BLaER1 treated with 17β-estradiol and CSF1 and Interleukin-3, amounts not matched to agents 10 nM and 100 nM (cell line): Measurements from ENCODE around the gene NSD2.

Experiments used
- H3K27ac ChIP-seq, 11 experiments: shearing (Covaris generic); formaldehyde crosslinking; 2 replicates each; pipeline ENCODE4 v1.8.1; 2022
- H3K27me3 ChIP-seq, 11 experiments: shearing (Covaris generic); formaldehyde crosslinking; 2 replicates each; pipeline ENCODE4 v1.8.1; 2022
- H3K36me3 ChIP-seq, 11 experiments: shearing (Covaris generic); formaldehyde crosslinking; 2 replicates each; pipeline ENCODE4 v1.8.1; 2022
- H3K4me1 ChIP-seq, 10 experiments: shearing (Covaris generic); formaldehyde crosslinking; 2 replicates each; pipeline ENCODE4 v1.8.1; 2022
- H3K4me2 ChIP-seq, 11 experiments: shearing (Covaris generic); formaldehyde crosslinking; 2 replicates each; pipeline ENCODE4 v1.8.1; 2022
- H3K4me3 ChIP-seq, 10 experiments: shearing (Covaris generic); formaldehyde crosslinking; 2 replicates each; pipeline ENCODE4 v1.8.1; 2022
- H3K9ac ChIP-seq, 11 experiments: shearing (Covaris generic); formaldehyde crosslinking; 2 replicates each; pipeline ENCODE4 v1.8.1; 2022
- H3K9me3 ChIP-seq, 11 experiments: shearing (Covaris generic); formaldehyde crosslinking; replicated peaks in 1 of 11; 2 replicates each; pipeline ENCODE4 v1.8.1; 2022
- H4K20me1 ChIP-seq, 11 experiments: shearing (Covaris generic); formaldehyde crosslinking; 2 replicates each; pipeline ENCODE4 v1.8.1; 2022
- Cebpa-rat ChIP-seq, 11 experiments: shearing (Covaris generic); IDR thresholded peaks; 2 replicates each; pipeline ENCODE4 v1.8.1; 2022

The NSD2 gene

GRCh38 chr4:1985780-1986577 is 114.8 kb downstream of the NSD2 start:
- Histone ChIP-seq H3K9ac (no peak overlapping the region), H3K27ac (no peak overlapping the region)
- TF ChIP-seq Cebpa-rat (IDR thresholded peaks at IDR 0.05) = no peak

GRCh38 chr4:1986578-1987210 is 115.5 kb downstream of the NSD2 start:
- peaks cover 34 to 99% (median 95%) of the 10 kb centered on the region in 11 experiments; a peak in 21 of 22 replicates for H4K20me1 ChIP-seq
- H3K9ac ChIP-seq = no peak overlapping the region; a peak in 1 of 22 replicates
- no peak overlapping the region for H3K27ac ChIP-seq
- TF ChIP-seq Cebpa-rat (IDR thresholded peaks at IDR 0.05) = no peak
- peaks cover 0 to 18% (median 15%) of the 10 kb centered on the region in 10 experiments; a peak in 15 of 20 replicates for H3K4me1 ChIP-seq
- H3K27me3 ChIP-seq = no peaks in the 10 kb centered on the region
- H3K36me3 ChIP-seq = peaks cover 98 to 100% (median 100%) of the 10 kb centered on the region in 11 experiments
- H3K4me2 ChIP-seq = no peak overlapping the region
- no peaks in the 10 kb centered on the region for H3K9me3 ChIP-seq
- H3K4me3 ChIP-seq = no peak overlapping the region

More at GRCh38 chr4:1985780-1986577, 114.8 kb downstream of the NSD2 start:
- Histone ChIP-seq H3K36me3 (peaks cover 99 to 100% (median 100%) of the 10 kb centered on the region in 11 experiments), H4K20me1 (peaks cover 27 to 99% (median 94%) of the 10 kb centered on the region in 11 experiments; a peak in 21 of 22 replicates), H3K4me3 (no peak overlapping the region), H3K4me1 (peaks cover 0 to 22% (median 15%) of the 10 kb centered on the region in 10 experiments; a peak in 15 of 20 replicates), H3K4me2 (no peak overlapping the region), H3K27me3 (no peaks in the 10 kb centered on the region), H3K9me3 (no peaks in the 10 kb centered on the region)

GRCh38 chr4:1987296-1987695 is 116.1 kb downstream of the NSD2 start:
- Histone ChIP-seq H3K36me3 (peaks cover 96 to 100% (median 100%) of the 10 kb centered on the region in 11 experiments), H4K20me1 (peaks cover 34 to 100% (median 95%) of the 10 kb centered on the region in 11 experiments; a peak in 21 of 22 replicates), H3K9me3 (no peaks in the 10 kb centered on the region), H3K4me1 (peaks cover 0 to 18% (median 14%) of the 10 kb centered on the region in 10 experiments; a peak in 15 of 20 replicates), H3K9ac (no peak overlapping the region; a peak in 1 of 22 replicates), H3K4me3 (no peak overlapping the region), H3K4me2 (no peak overlapping the region), H3K27ac (no peak overlapping the region), H3K27me3 (no peaks in the 10 kb centered on the region)
- TF ChIP-seq Cebpa-rat (IDR thresholded peaks at IDR 0.05) = no peak

GRCh38 chr4:1987721-1988326 is 116.6 kb downstream of the NSD2 start:
- H3K9ac ChIP-seq = no peak overlapping the region
- no peaks in the 10 kb centered on the region for H3K27me3 ChIP-seq
- TF ChIP-seq Cebpa-rat (IDR thresholded peaks at IDR 0.05) = no peak
- H3K27ac ChIP-seq = no peak overlapping the region
- H3K9me3 ChIP-seq = no peaks in the 10 kb centered on the region
- H3K36me3 ChIP-seq = peaks cover 94 to 100% (median 99%) of the 10 kb centered on the region in 11 experiments
- H3K4me3 ChIP-seq = no peak overlapping the region
- peaks cover 37 to 100% (median 97%) of the 10 kb centered on the region in 11 experiments; a peak in 21 of 22 replicates for H4K20me1 ChIP-seq
- peaks cover 0 to 18% (median 14%) of the 10 kb centered on the region in 10 experiments; a peak in 14 of 20 replicates for H3K4me1 ChIP-seq
- no peak overlapping the region for H3K4me2 ChIP-seq

GRCh38 chr4:1988327-1988724 is 117.1 kb downstream of the NSD2 start:
- H4K20me1 ChIP-seq = peaks cover 42 to 100% (median 99%) of the 10 kb centered on the region in 11 experiments; a peak in 21 of 22 replicates
- H3K27ac ChIP-seq = no peak overlapping the region
- peaks cover 89 to 100% (median 98%) of the 10 kb centered on the region in 11 experiments for H3K36me3 ChIP-seq
- H3K9me3 ChIP-seq = no peaks in the 10 kb centered on the region
- no peaks in the 10 kb centered on the region for H3K27me3 ChIP-seq
- H3K4me2 ChIP-seq = no peak overlapping the region
- H3K9ac ChIP-seq = no peak overlapping the region
- no peak for TF ChIP-seq Cebpa-rat (IDR thresholded peaks at IDR 0.05)
- H3K4me1 ChIP-seq = peaks cover 0 to 18% (median 14%) of the 10 kb centered on the region in 10 experiments; a peak in 14 of 20 replicates
- H3K4me3 ChIP-seq = no peak overlapping the region

- peaks cover 75 to 100% (median 89%) of the 10 kb centered on the region in 11 experiments for H3K36me3 ChIP-seq
- no peak overlapping the region for H3K9ac ChIP-seq
- no peak for TF ChIP-seq Cebpa-rat (IDR thresholded peaks at IDR 0.05)
- no peak overlapping the region for H3K27ac ChIP-seq
- H3K4me1 ChIP-seq = peaks cover 0 to 9% (median 6%) of the 10 kb centered on the region in 10 experiments; a peak in 14 of 20 replicates
- H3K27me3 ChIP-seq = no peaks in the 10 kb centered on the region
- no peak overlapping the region for H3K4me3 ChIP-seq
- peaks cover 55 to 100% (median 99%) of the 10 kb centered on the region in 11 experiments; a peak in 21 of 22 replicates for H4K20me1 ChIP-seq
- H3K9me3 ChIP-seq = no peaks in the 10 kb centered on the region; a peak in 1 of 22 replicates
- no peak overlapping the region for H3K4me2 ChIP-seq
Observed at GRCh38 chr4:1989533-1990347, 118.5 kb downstream of the NSD2 start.

- peaks cover 0 to under 1% (median 0%) of the 10 kb centered on the region in 11 experiments; a peak in 2 of 22 replicates for H3K9me3 ChIP-seq
Observed at GRCh38 chr4:1990348-1990645, 119.1 kb downstream of the NSD2 start.

GRCh38 chr4:1990676-1991075 is 119.5 kb downstream of the NSD2 start:
- TF ChIP-seq Cebpa-rat (IDR thresholded peaks at IDR 0.05) = no peak
- no peaks in the 10 kb centered on the region for H3K27me3 ChIP-seq

More at GRCh38 chr4:1990348-1990645, 119.1 kb downstream of the NSD2 start:
- no peak overlapping the region for H3K9ac ChIP-seq
- peaks cover 70 to 100% (median 89%) of the 10 kb centered on the region in 11 experiments for H3K36me3 ChIP-seq
- H3K4me2 ChIP-seq = no peak overlapping the region
- peaks cover 59 to 100% (median 96%) of the 10 kb centered on the region in 11 experiments; a peak in 21 of 22 replicates for H4K20me1 ChIP-seq
- peaks cover 0 to 3% (median under 1%) of the 10 kb centered on the region in 10 experiments; a peak in 6 of 20 replicates for H3K4me1 ChIP-seq
- TF ChIP-seq Cebpa-rat (IDR thresholded peaks at IDR 0.05) = no peak
- no peak overlapping the region for H3K4me3 ChIP-seq
- no peak overlapping the region for H3K27ac ChIP-seq
- H3K27me3 ChIP-seq = no peaks in the 10 kb centered on the region

More at GRCh38 chr4:1990676-1991075, 119.5 kb downstream of the NSD2 start:
- Histone ChIP-seq H3K36me3 (peaks cover 66 to 99% (median 88%) of the 10 kb centered on the region in 11 experiments), H3K4me1 (no peaks in the 10 kb centered on the region), H3K9me3 (peaks cover 0 to 4% (median 1%) of the 10 kb centered on the region in 11 experiments; a peak in 9 of 22 replicates), H4K20me1 (peaks cover 61 to 100% (median 94%) of the 10 kb centered on the region in 11 experiments; a peak in 21 of 22 replicates), H3K27ac (no peak overlapping the region), H3K4me3 (no peak overlapping the region), H3K9ac (no peak overlapping the region), H3K4me2 (no peak overlapping the region)
